Right atrium auricular region (tissue), 2 donors: ENCODE measurements around the gene SAMSN1. TPM values are rescaled to one million over a fixed set of nuclear protein-coding genes. Genes with fewer than 3 reads are reported as not detected.

ENCODE experiments used
- DNase-seq: peaks from one replicate; pipeline ENCODE4 v3.0.0-alpha.2; 2019; ENCODE audit warnings: low spot score
- H3K27ac ChIP-seq, 2 donors: fragments of 200-600 bp; sonication (generic); 1 replicate in 1 of 2; 2 replicates in 1 of 2; pipeline ENCODE4 v1.5.1; 2016 to 2019
- H3K27me3 ChIP-seq, 2 donors: fragments of 200-600 bp; sonication (generic); one replicate each; pipeline versions ENCODE4 v1.5.1 to v1.6.0; 2017 to 2019
- H3K36me3 ChIP-seq: fragments of 200-600 bp; sonication (generic); one replicate; pipeline ENCODE4 v1.5.1; 2016
- H3K4me1 ChIP-seq, 2 donors: fragments of 200-600 bp; sonication (generic); one replicate each; pipeline versions ENCODE4 v1.5.1 to v1.6.0; 2017 to 2019
- H3K4me3 ChIP-seq, 2 donors: fragments of 200-600 bp; sonication (generic); 1 replicate in 1 of 2; 2 replicates in 1 of 2; pipeline ENCODE4 v1.5.1; 2017 to 2019; ENCODE audit warnings: mild to moderate bottlenecking in 1 of 2, moderate library complexity in 1 of 2
- H3K9me3 ChIP-seq, 2 donors: fragments of 200-600 bp; sonication (generic); one replicate each; pipeline ENCODE4 v1.5.1; 2019
- CTCF ChIP-seq, 2 donors: fragments of 200-600 bp; sonication (generic); IDR thresholded peaks; one replicate each; pipeline ENCODE4 v1.5.1; 2019; ENCODE audit warnings: antibody characterized with exemption in 2 of 2
- total RNA-seq, 2 donors: library from RNA; depleted of rRNA; stranded (reverse); fragments of >200 nt; gene quantifications; one replicate each; pipeline ENCODE4 v1.1.0, GENCODE V29; 2016

The SAMSN1 gene
- total RNA-seq, 2 donors from 2014 or later: 3.2 to 3.7 TPM

GRCh38 chr21:14584357-14585095 is 38.4 kb upstream of the SAMSN1 start:
- no peak for TF ChIP-seq CTCF (IDR thresholded peaks at IDR 0.05)
- H3K36me3 ChIP-seq: no peaks in the 10 kb centered on the region
- no peaks in the 10 kb centered on the region for H3K4me1 ChIP-seq
- DNase-seq: no peak
- no peaks in the 10 kb centered on the region for H3K9me3 ChIP-seq
- no peak overlapping the region for H3K4me3 ChIP-seq
- H3K27ac ChIP-seq: no peak overlapping the region
- H3K27me3 ChIP-seq: no peaks in the 10 kb centered on the region

DNA sequence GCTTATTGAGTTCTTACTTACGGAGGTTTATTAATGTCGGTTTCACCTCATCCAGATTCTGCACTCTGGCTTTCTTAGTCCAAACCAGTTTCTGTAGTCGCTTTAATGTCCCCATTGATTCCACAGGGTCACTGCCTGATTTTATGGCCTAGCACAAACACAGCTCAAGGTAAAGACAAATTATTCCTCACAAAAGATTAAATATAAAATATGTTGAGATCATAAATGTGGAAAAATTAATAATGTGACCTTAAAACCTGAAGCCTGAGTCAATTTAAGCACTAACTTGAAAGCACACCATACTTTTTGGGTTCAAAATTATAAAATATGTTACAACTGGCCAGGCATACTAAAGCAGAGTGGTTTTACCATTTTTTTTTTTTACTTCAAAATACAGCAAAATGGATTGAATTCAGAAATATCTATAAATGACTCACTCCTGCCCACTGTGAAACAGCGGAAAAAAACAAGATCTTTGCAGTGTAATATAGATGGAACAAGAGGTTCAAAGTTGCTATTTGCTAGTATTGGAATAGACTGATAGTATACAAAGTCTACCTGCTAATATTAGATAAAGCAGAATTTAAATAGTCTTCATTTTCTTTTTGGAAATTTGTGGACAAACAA is 37.6 kb upstream of the SAMSN1 start:
- no peaks in the 10 kb centered on the region for H3K27me3 ChIP-seq
- no peak for DNase-seq
- H3K4me1 ChIP-seq: no peaks in the 10 kb centered on the region
- TF ChIP-seq CTCF (IDR thresholded peaks at IDR 0.05): no peak
- H3K9me3 ChIP-seq: no peaks in the 10 kb centered on the region
- no peaks in the 10 kb centered on the region for H3K36me3 ChIP-seq
- H3K27ac ChIP-seq: no peak overlapping the region
- H3K4me3 ChIP-seq: no peak overlapping the region

- no peaks in the 10 kb centered on the region for H3K27me3 ChIP-seq
- TF ChIP-seq CTCF (IDR thresholded peaks at IDR 0.05): no peak
- DNase-seq: no peak
- H3K4me3 ChIP-seq: no peak overlapping the region
- H3K36me3 ChIP-seq: no peaks in the 10 kb centered on the region
- H3K27ac ChIP-seq: no peak overlapping the region
- H3K9me3 ChIP-seq: no peaks in the 10 kb centered on the region
- no peaks in the 10 kb centered on the region for H3K4me1 ChIP-seq
Measured at GRCh38 chr21:14582934-14583628, 37.0 kb upstream of the SAMSN1 start.

DNA sequence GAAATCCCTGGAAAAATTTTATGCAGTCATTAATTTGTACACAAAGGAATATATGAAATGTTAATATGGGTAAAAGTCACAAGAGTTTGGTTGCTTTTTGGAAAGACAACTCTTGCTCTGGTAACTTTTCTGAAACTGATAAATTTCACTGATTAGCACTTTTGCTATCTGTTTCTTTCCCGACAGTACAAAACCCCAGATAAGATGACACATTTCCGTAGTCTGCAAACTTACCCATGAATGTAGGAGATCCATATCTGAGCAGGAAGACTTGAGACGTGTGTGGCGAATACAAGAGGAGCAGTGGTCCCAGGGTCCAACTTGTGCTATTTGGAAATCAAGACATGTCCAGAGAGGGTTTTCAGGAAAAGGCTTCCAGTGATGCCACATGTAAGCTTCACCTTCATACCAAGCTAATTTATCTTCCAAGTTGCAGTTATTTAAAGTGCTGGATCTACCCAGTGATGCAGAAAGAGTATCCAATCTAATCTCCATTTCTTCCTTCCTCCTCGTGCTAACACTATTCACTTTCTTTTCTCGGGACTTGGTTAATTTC is 35.9 kb upstream of the SAMSN1 start:
- no peak overlapping the region for H3K27ac ChIP-seq
- H3K9me3 ChIP-seq: no peaks in the 10 kb centered on the region
- H3K4me3 ChIP-seq: no peak overlapping the region
- no peak for DNase-seq
- no peaks in the 10 kb centered on the region for H3K27me3 ChIP-seq
- no peaks in the 10 kb centered on the region for H3K4me1 ChIP-seq
- no peaks in the 10 kb centered on the region for H3K36me3 ChIP-seq
- TF ChIP-seq CTCF (IDR thresholded peaks at IDR 0.05): no peak

- H3K27ac ChIP-seq: no peak overlapping the region
- no peak for DNase-seq
- no peaks in the 10 kb centered on the region for H3K9me3 ChIP-seq
Measured at GRCh38 chr21:14573244-14573643, 27.1 kb upstream of the SAMSN1 start.

More at GRCh38 chr21:14573244-14573643, 27.1 kb upstream of the SAMSN1 start:
- H3K27me3 ChIP-seq: no peaks in the 10 kb centered on the region
- no peaks in the 10 kb centered on the region for H3K36me3 ChIP-seq
- H3K4me3 ChIP-seq: no peak overlapping the region
- no peaks in the 10 kb centered on the region for H3K4me1 ChIP-seq
- TF ChIP-seq CTCF (IDR thresholded peaks at IDR 0.05): no peak
